Measurements from ENCODE around the gene CDHR2.

CDHR2 gene

DNA sequence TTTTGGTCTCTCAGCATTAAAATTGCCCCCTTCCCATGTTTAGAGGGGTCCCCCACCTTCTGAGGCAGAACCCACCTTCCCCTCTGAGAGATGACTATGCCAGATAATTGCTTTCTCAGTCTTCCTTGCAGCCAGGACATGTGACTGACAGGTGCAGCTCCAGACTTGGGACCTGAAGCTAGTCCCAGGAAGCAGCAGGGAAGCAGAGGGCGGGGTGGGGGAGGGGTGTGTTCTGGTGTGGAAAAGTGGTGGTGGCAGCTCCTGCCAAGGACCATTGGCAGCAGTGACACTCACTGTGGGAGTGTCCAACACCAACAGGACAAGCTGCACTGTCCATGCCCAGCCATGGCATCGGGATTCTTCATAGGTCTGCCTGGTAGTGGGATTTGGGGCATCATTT is 83.6 kb downstream of the CDHR2 start:
- DNase-seq (ENCODE audit: low read depth in 3 of 3, low spot score in 1 of 3) = no peak

- no peak for DNase-seq (ENCODE audit: low read depth in 3 of 3, low spot score in 1 of 3)
Measured at GRCh38 chr5:176633598-176633997, 84.5 kb downstream of the CDHR2 start.

DNA sequence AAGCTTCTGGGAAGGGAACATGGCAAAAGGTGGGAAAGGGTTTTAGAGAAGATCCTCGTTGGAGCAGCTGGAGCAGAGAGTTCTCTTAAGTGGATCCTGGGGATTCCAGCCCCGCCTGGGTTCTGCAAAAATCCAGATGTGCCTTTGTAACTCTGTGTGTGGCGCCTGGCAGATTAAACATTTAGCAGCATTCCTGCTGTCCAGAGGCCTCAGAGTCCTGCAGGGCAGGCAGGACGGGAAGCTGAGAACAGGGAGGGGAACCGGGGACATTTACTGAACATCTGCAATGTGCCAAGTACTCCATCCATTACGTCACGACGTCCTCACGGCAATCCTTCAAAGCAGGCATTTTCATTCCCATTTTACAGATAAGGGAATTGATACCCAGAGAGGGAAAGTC is 87.3 kb downstream of the CDHR2 start:
- no peak for DNase-seq (ENCODE audit: low read depth in 3 of 3, low spot score in 1 of 3)

DNA sequence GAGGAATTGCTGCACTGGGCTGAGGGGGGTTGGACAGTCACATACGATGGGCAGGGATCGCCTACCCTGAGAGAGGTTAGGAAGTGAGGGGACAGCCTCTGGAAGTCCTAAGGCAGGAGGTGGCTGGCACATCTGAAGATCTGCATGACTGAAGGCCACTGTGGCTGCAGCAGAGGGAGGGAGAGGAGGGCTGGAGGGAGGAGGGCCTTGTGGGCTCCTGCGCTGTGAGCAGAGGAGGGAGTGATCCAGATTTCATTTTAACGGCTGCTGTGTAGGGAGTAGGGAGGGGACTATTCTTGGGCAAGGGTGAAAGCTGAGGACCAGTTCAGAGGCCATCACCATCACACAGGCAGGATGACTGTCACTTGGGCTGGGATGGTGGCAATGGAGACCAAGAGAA is 88.4 kb downstream of the CDHR2 start:
- DNase-seq (ENCODE audit: low read depth in 3 of 3, low spot score in 1 of 3) = no peak

DNA sequence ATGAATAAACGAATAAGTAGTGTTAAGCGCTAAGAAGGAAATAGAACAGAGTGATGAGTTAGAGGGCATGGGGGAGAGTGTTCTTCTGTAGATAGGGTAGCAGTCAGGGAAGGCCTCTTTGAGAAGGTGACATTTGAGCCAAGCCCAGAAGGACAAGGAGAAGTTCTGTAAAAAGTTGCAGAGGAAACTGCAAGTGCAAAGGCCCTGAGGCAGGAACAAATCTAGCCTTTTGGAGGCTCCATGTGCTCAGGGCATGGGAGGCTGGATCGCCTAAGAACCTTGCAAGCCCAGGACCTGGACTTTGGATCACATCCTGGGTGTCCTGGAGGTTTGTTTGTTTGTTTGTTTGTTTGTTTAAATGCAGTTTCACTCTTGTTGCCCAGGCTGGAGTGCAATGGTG is 89.3 kb downstream of the CDHR2 start:
- DNase-seq (ENCODE audit: low read depth in 3 of 3, low spot score in 1 of 3) = no peak

GRCh38 chr5:176639208-176639607 is 90.1 kb downstream of the CDHR2 start:
- no peak for DNase-seq (ENCODE audit: low read depth in 3 of 3, low spot score in 1 of 3)

DNA sequence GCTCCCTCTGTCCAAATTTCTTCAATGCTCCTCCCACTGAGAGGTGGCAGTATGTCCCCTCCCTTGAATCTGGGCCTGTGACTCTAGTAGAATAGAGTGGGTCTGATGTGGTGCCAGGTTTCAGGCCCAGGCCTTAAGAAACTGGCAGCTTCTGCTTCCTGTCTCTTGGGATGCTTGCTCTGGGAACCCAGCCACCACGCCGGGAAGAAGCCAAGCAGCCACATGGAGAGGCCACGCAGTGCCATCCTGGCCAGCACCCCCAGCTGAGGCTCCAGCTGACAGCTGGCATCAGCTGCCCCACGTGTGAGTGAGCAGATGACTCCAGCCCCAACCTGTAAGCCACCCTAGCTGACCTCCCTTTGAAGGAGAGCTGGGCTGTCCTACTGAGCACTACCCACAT is 90.8 kb downstream of the CDHR2 start:
- no peak for DNase-seq (ENCODE audit: low read depth in 3 of 3, low spot score in 1 of 3)

GRCh38 chr5:176640616-176641015 is 91.5 kb downstream of the CDHR2 start:
- no peak for DNase-seq (ENCODE audit: low read depth in 3 of 3, low spot score in 1 of 3)

DNA sequence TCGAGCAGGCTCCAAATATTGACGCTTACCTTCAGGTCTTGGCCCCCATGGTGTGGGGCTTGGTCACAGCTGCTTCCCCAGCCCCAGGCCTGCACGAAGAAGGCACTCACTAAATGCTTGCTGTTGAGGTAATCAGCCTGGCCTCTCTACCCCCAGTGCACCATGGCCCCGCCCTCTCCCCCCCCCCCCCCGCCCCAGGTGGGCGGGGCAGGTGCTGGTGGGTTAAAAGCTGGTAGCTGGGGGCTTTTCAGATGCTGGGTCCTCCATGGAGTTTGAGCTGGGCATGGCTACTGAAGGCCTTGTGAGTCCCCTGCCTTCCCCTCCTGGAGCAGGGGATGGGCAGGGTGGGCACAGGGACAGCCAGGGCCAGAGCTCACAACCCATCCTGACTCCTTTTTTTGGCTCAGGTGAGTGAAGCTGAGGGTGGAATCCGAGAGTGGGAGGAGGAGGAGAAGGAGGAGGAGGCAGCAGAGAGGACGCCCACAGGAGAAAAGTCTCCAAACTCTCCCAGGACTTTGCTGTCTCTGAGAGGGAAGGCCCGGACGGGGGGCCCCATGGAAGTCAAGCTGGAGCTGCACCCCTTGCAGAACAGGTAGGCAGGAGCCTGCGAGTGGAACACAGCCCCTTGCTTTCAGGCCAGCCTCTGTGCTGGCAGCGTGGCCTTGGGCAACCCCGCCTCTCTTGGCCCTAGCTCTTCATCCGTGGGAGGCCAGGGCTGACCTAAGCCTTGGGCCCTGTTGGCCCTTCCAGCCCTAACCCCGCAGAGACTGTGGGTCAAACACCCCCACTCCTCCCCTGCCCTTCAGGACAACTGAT is 93.7 kb downstream of the CDHR2 start:
- DNase-seq (ENCODE audit: low read depth in 3 of 3, low spot score in 1 of 3) = no peak

DNA sequence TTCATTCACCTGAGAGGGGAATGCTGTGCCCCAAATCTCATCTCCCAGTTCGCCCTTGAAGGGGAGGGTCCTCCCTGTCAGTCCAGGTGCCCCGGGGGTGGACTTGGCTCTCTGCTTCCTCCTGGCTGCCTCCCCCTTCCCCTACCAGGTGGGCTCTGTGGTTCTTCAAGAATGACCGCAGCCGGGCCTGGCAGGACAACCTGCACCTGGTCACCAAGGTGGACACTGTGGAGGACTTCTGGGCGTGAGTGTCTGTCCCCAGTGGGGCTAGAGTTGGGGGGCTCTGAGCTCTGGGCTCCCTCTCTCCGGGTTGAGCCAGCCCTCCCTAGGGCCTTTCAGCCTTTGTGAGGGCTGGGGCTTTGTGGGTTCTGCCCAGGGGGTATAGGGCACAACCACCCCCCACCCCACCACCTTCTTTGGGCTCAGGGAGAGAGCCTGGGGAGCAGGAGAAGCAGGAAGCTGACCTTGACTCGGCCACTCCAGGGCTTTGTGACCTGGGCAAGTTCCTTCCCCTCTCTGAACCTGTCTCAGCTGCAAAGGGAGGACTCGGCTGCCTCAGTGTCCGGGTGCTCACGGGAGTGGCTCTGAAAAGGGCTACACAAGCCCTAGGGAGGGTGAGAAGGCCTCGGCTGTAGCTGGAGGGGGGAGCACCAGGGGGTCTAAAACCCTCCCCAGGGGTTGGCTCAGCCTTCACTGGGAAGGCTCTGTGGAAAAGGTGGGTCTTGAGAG is 94.5 kb downstream of the CDHR2 start:
- DNase-seq (ENCODE audit: low read depth in 3 of 3, low spot score in 1 of 3) = no peak

GRCh38 chr5:176644294-176644693 is 95.2 kb downstream of the CDHR2 start:
- no peak for DNase-seq (ENCODE audit: low read depth in 3 of 3, low spot score in 1 of 3)

- DNase-seq (ENCODE audit: low read depth in 3 of 3, low spot score in 1 of 3) = no peak
Measured at GRCh38 chr5:176644878-176645670, 95.9 kb downstream of the CDHR2 start.

Data from stimulated activated CD4-positive, alpha-beta T cell treated with anti-CD3 and anti-CD28 coated beads, TNF-alpha, amount 100 ng/mL, for 1 hour (primary cell).